GM12864 (cell line): ENCODE measurements around the gene IFFO2.

Experiments used
- DNase-seq: peaks from one replicate; pipeline ENCODE4 v3.0.0-alpha.2; 2011; ENCODE audit warnings: low read depth
- H3K4me3 ChIP-seq: 2 replicates; pipeline ENCODE4 v1.5.1; 2011; ENCODE audit warnings: mild to moderate bottlenecking, low read depth, low read length, control low read depth
- CTCF ChIP-seq: IDR thresholded peaks from 2 replicates; pipeline ENCODE4 v1.5.1; 2011; ENCODE audit warnings: low read depth, mild to moderate bottlenecking, moderate library complexity, low read length, control low read depth, inconsistent platforms; ENCODE audit errors: missing control alignments

IFFO2 gene

GRCh38 chr1:18956193-18957135 is at the start of gene IFFO2:
TSS of gene IFFO2 (minus strand) at chr1:18956676. CDS start at chr1:18956332, 344 bp downstream.
- DNase-seq, result peak; percentile 54
- peak within 1 kb of the TSS; percentile 68 for H3K4me3 ChIP-seq
- no peak for TF ChIP-seq CTCF

GRCh38 chr1:19006000-19006399 is 49.5 kb upstream of the IFFO2 start:
- no peak overlapping the region for H3K4me3 ChIP-seq
- no peak for TF ChIP-seq CTCF
- no peak for DNase-seq

- no peak overlapping the region for H3K4me3 ChIP-seq
- no peak for TF ChIP-seq CTCF
- DNase-seq, result no peak
Observed at GRCh38 chr1:19003371-19004290, 47.2 kb upstream of the IFFO2 start.

- TF ChIP-seq CTCF, result no peak
- no peak for DNase-seq
- no peak overlapping the region for H3K4me3 ChIP-seq
Observed at GRCh38 chr1:19000065-19000464, 43.6 kb upstream of the IFFO2 start.

GRCh38 chr1:18999359-18999758 is 42.9 kb upstream of the IFFO2 start:
- no peak overlapping the region for H3K4me3 ChIP-seq
- no peak for DNase-seq
- no peak for TF ChIP-seq CTCF

GRCh38 chr1:18998016-18998724 is 41.7 kb upstream of the IFFO2 start:
- DNase-seq, result no peak
- no peak overlapping the region for H3K4me3 ChIP-seq
- no peak for TF ChIP-seq CTCF
